Measurements from ENCODE around the gene HBE1. TPM values are rescaled to one million over a fixed set of nuclear protein-coding genes. Genes with fewer than 3 reads are reported as not detected.

HBE1 gene
- total and polyA plus RNA-seq, 9 of the 15 experiments (the other 6 are each of a cell fraction or from before 2014, with no cell fraction given) = 612 to 10,250 (median 2,181) TPM

- TF ChIP-seq CREM (IDR thresholded peaks at IDR 0.05; ENCODE audit: low read depth) = peak; percentile 54; the same call in 1 of the 2 replicates
- peak; percentile 89 for TF ChIP-seq MAX (CRISPR knock-in tag; IDR thresholded peaks at IDR 0.05)
- peak; percentile 24 to 79; a peak in 1 of 4 replicates for TF ChIP-seq HDAC1 (IDR thresholded peaks at IDR 0.05)
- TF ChIP-seq NR2C1 (IDR thresholded peaks at IDR 0.05) = peak; percentile 44; the same call in 1 of the 2 replicates
- TF ChIP-seq NR2C1 (tag; IDR thresholded peaks at IDR 0.05) = peak; percentile 55; the same call in 1 of the 2 replicates
- no peak for TF ChIP-seq HEY1 (CRISPR knock-in tag; IDR thresholded peaks at IDR 0.05; ENCODE audit: borderline replicate concordance)
- no peak for TF ChIP-seq KLF16 (IDR thresholded peaks at IDR 0.05)
- TF ChIP-seq JUND (IDR thresholded peaks at IDR 0.05; ENCODE audit: borderline replicate concordance, low read depth, low read length) = no peak
- TF ChIP-seq JUND (tag; IDR thresholded peaks at IDR 0.05; ENCODE audit: borderline replicate concordance, low read depth, low read length) = 0 out of 3 replicates have a peak, but pooled peaks have one; percentile 44
- no peak for TF ChIP-seq ARNT (IDR thresholded peaks at IDR 0.05)
- TF ChIP-seq ZFX (CRISPR knock-in tag; IDR thresholded peaks at IDR 0.05) = no peak
- peak; percentile 93 for TF ChIP-seq POLR2A (conservative IDR thresholded peaks at IDR 0.05)
- 0 out of 2 replicates have a peak, but pooled peaks have one; percentile 82 for TF ChIP-seq ZNF717 (CRISPR knock-in tag; IDR thresholded peaks at IDR 0.05)
- peak; percentile 88 for TF ChIP-seq SUPT5H (IDR thresholded peaks at IDR 0.05)
- peak; percentile 18; the same call in 1 of the 2 replicates for TF ChIP-seq TCF3 (CRISPR knock-in tag; IDR thresholded peaks at IDR 0.05)
- 0 out of 2 replicates have a peak, but pooled peaks have one; percentile 44 for TF ChIP-seq THRA (IDR thresholded peaks at IDR 0.05)
- no peak for TF ChIP-seq MCM5 (IDR thresholded peaks at IDR 0.05; ENCODE audit: low read depth)
- TF ChIP-seq SPI1 (IDR thresholded peaks at IDR 0.05; ENCODE audit: borderline replicate concordance, low read depth, low read length) = no peak
- 0 out of 2 replicates have a peak, but pooled peaks have one; percentile 23 for TF ChIP-seq SOX6 (IDR thresholded peaks at IDR 0.05)
- peak; percentile 20; the same call in 1 of the 2 replicates for TF ChIP-seq CHD2 (IDR thresholded peaks at IDR 0.05; ENCODE audit: low read depth, low read length)
- peak; percentile 26; the same call in 1 of the 2 replicates for TF ChIP-seq EP300 (IDR thresholded peaks at IDR 0.05; ENCODE audit: low read length)
- peak; percentile 68; the same call in 1 of the 2 replicates for TF ChIP-seq ETV5 (CRISPR knock-in tag; IDR thresholded peaks at IDR 0.05; ENCODE audit: low read depth)
- TF ChIP-seq FUS (optimal IDR thresholded peaks at IDR 0.05; ENCODE audit: low read depth, low read length) = no peak
- TF ChIP-seq BCLAF1 (IDR thresholded peaks at IDR 0.05; ENCODE audit: borderline replicate concordance in 1 of 2, control insufficient read depth in 1 of 2, low read depth in 2 of 2, low read length in 1 of 2) = 0 out of 4 replicates have a peak, but pooled peaks of 1 of the 2 experiments have one; percentile 34
- peak; percentile 71; the same call in 1 of the 2 replicates for TF ChIP-seq ZEB2 (IDR thresholded peaks at IDR 0.05)
- no peak; the same call in 1 of the 2 replicates for TF ChIP-seq SP1 (CRISPR knock-in tag; IDR thresholded peaks at IDR 0.05)
Measured at GRCh38 chr11:5242933-5243815, 26.6 kb downstream of the HBE1 start (continued).

Measured in K562 (cell line).